Parathyroid adenoma (tissue), 2 donors: ENCODE data around the gene DKK3.

Experiments used
- H2AFZ ChIP-seq: fragments of 300-600 bp; sonication (generic); one replicate; pipeline ENCODE4 v1.7.0; 2017; ENCODE audit warnings: antibody characterized with exemption, mild to moderate bottlenecking
- H3K27ac ChIP-seq: fragments of 300-600 bp; sonication (generic); one replicate; pipeline ENCODE4 v1.7.0; 2017
- H3K27me3 ChIP-seq: fragments of 300-600 bp; sonication (generic); one replicate; pipeline ENCODE4 v1.7.0; 2017; ENCODE audit warnings: low read length; ENCODE audit not compliant: control insufficient read depth, insufficient read depth
- H3K36me3 ChIP-seq: fragments of 300-600 bp; sonication (generic); one replicate; pipeline ENCODE4 v1.7.0; 2017; ENCODE audit warnings: low read length; ENCODE audit not compliant: control insufficient read depth, insufficient read depth
- H3K4me1 ChIP-seq: fragments of 300-600 bp; sonication (generic); one replicate; pipeline ENCODE4 v1.7.0; 2017; ENCODE audit warnings: control low read depth
- H3K4me2 ChIP-seq: fragments of 300-600 bp; sonication (generic); one replicate; pipeline ENCODE4 v1.7.0; 2017; ENCODE audit warnings: low read length
- H3K4me3 ChIP-seq: fragments of 300-600 bp; sonication (generic); one replicate; pipeline ENCODE4 v1.7.0; 2017; ENCODE audit warnings: low read depth, low read length
- H3K79me2 ChIP-seq: fragments of 300-600 bp; sonication (generic); one replicate; pipeline ENCODE4 v1.7.0; 2017; ENCODE audit warnings: control low read depth
- H3K9ac ChIP-seq: fragments of 300-600 bp; sonication (generic); one replicate; pipeline ENCODE4 v1.7.0; 2017; ENCODE audit warnings: mild to moderate bottlenecking
- H3K9me3 ChIP-seq: fragments of 300-600 bp; sonication (generic); one replicate; pipeline ENCODE4 v1.7.0; 2017; ENCODE audit warnings: low read length; ENCODE audit not compliant: control insufficient read depth
- TF ChIP-seq, protein P1 (sequence below): fragments of 300-600 bp; sonication (generic); IDR thresholded peaks from one replicate; pipeline ENCODE4 v1.7.0; 2017; ENCODE audit warnings: antibody characterized with exemption, mild to moderate bottlenecking
- donor health status: primary hyperparathyroidism.

Gene DKK3

DNA sequence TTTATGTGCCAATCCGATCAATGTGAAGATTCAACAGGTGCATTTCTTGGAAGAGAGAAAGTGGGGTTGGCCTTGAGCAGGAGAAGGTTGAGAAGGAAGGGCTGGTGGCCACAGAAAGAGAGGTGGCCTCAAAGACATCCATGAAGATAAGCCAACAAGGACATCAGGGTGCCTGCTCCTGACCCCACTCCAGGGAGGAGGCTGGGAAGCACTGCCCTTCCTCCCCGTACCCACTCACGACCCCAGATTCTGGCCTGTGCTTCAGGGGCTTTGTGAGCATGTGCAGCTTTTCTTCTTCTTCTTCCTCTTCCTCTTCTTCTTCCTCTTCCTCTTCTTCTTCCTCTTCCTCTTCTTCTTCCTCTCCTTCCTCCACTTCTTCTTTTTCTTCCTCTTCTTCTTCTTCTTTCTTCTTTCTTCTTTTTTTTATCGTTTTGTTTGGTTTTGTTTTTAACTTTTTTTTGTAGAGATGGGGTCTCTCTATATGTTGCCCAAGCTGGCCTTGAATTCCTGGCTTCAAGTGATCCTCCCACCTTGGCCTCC lies 30.3 kb downstream of the DKK3 start:
- H3K27me3 ChIP-seq: no peaks in the 10 kb centered on the region
- H2AFZ ChIP-seq: no peak overlapping the region
- H3K9ac ChIP-seq: no peak overlapping the region
- H3K4me1 ChIP-seq: peaks cover 21% of the 10 kb centered on the region
- no peaks in the 10 kb centered on the region for H3K79me2 ChIP-seq
- no peaks in the 10 kb centered on the region for H3K9me3 ChIP-seq
- no peaks in the 10 kb centered on the region for H3K36me3 ChIP-seq
- no peak overlapping the region for H3K4me3 ChIP-seq
- peak overlapping the region; percentile 95 for H3K27ac ChIP-seq
- TF ChIP-seq, protein P1, sequence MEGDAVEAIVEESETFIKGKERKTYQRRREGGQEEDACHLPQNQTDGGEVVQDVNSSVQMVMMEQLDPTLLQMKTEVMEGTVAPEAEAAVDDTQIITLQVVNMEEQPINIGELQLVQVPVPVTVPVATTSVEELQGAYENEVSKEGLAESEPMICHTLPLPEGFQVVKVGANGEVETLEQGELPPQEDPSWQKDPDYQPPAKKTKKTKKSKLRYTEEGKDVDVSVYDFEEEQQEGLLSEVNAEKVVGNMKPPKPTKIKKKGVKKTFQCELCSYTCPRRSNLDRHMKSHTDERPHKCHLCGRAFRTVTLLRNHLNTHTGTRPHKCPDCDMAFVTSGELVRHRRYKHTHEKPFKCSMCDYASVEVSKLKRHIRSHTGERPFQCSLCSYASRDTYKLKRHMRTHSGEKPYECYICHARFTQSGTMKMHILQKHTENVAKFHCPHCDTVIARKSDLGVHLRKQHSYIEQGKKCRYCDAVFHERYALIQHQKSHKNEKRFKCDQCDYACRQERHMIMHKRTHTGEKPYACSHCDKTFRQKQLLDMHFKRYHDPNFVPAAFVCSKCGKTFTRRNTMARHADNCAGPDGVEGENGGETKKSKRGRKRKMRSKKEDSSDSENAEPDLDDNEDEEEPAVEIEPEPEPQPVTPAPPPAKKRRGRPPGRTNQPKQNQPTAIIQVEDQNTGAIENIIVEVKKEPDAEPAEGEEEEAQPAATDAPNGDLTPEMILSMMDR: no peak
- H3K4me2 ChIP-seq: no peak overlapping the region

DNA sequence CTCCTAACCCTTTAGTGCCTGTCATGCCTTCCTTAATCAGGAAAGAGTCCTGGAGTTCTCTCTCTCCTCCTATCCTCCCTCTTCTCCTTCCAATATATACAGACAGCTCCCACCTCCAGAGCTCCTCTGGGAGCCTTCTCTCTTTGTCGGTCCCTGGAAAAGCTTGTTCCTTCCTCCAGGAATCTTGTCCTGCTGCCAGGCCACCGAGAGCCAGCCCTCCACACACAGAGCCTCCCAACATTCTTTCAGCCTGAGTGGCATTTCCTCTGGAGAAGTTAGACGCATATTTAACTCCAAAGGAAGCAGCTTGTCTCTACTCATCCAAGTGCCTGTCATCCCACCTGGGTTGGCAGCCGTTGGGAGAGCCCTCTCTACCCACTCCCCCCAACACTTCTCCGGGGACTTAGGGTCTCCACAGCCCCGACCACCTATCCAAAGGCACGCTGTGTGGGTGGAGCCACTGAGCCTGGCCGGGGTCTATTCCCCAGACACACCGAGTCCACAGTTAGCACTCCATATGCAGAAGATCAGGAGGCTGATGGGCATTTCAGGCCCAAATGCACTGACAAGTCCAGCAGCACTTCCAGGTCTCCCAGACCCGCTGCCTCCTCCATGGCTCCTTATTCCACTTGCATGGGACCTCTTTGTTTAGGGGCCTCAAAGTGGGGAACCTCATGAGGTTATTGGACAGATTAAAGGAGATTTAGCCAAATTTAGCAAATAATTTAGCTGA lies 31.1 kb downstream of the DKK3 start:
- no peaks in the 10 kb centered on the region for H3K79me2 ChIP-seq
- TF ChIP-seq, protein P1: no peak
- no peak overlapping the region for H3K9ac ChIP-seq
- no peak overlapping the region for H2AFZ ChIP-seq
- no peak overlapping the region for H3K4me2 ChIP-seq
- H3K36me3 ChIP-seq: no peaks in the 10 kb centered on the region
- H3K27me3 ChIP-seq: no peaks in the 10 kb centered on the region
- H3K4me3 ChIP-seq: no peak overlapping the region
- peaks cover 21% of the 10 kb centered on the region for H3K4me1 ChIP-seq
- H3K9me3 ChIP-seq: no peaks in the 10 kb centered on the region
- peak overlapping the region; percentile 9 for H3K27ac ChIP-seq

GRCh38 chr11:11976481-11977127 lies 31.8 kb downstream of the DKK3 start:
- TF ChIP-seq, protein P1: no peak
- peaks cover 21% of the 10 kb centered on the region for H3K4me1 ChIP-seq
- no peak overlapping the region for H3K9ac ChIP-seq
- peak overlapping the region; percentile 9 for H3K27ac ChIP-seq
- H3K4me3 ChIP-seq: no peak overlapping the region
- H3K27me3 ChIP-seq: no peaks in the 10 kb centered on the region
- H3K79me2 ChIP-seq: no peaks in the 10 kb centered on the region
- no peaks in the 10 kb centered on the region for H3K9me3 ChIP-seq
- no peak overlapping the region for H3K4me2 ChIP-seq
- H3K36me3 ChIP-seq: no peaks in the 10 kb centered on the region
- no peak overlapping the region for H2AFZ ChIP-seq

DNA sequence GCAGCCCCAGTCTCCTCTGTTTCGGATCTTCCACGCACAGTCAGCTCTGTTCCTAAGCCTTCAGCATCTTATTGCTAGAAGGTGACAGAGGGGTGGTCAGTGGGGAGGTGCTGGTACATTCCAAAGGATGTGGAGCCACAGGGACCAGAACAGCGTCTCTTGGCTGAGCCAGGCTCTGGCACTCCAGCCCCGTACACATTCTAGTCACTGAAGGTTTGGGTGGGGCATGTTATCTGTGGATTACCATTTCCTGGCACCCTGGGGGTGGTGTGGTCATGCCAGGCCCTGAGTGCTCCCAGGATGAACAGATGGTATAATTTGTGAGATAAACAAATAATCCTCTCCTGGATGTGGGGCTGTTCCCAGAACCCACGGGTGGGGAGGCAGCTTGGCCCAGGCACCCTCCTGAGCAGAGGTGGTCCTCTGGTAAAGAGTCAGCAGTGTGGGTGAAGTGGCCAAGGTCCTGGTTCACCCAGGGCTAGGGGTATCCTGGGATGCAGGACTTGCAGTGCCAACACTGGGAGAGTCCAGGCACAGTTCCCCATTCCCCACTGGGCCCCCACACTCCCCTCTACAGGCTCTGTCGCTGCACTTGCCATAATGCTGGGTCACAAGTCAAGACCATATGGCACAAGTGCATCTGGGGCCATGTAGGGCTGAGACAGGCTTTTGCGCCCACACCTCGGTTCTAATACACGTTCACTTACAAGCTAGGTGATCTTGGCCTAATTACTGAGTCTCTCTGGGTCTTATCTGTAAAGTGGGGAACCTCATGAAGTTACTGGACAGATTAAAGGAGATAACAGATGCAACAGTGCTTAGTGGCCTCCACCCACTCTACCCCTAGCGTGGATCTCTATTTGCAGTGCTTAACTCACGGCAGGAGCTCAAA lies 33.0 kb downstream of the DKK3 start:
- H3K79me2 ChIP-seq: no peaks in the 10 kb centered on the region
- H3K9ac ChIP-seq: no peak overlapping the region
- peaks cover 17% of the 10 kb centered on the region for H3K4me1 ChIP-seq
- H3K36me3 ChIP-seq: no peaks in the 10 kb centered on the region
- H3K9me3 ChIP-seq: no peaks in the 10 kb centered on the region
- H2AFZ ChIP-seq: no peak overlapping the region
- TF ChIP-seq, protein P1: no peak
- H3K4me3 ChIP-seq: no peak overlapping the region
- H3K4me2 ChIP-seq: no peak overlapping the region
- no peaks in the 10 kb centered on the region for H3K27me3 ChIP-seq
- no peak overlapping the region for H3K27ac ChIP-seq
